ENCODE data around the gene KL. TPM values are rescaled to one million over a fixed set of nuclear protein-coding genes. Genes with fewer than 3 reads are reported as not detected.

The KL gene
- total RNA-seq, 1 experiment from 2014 or later, result not detected

DNA sequence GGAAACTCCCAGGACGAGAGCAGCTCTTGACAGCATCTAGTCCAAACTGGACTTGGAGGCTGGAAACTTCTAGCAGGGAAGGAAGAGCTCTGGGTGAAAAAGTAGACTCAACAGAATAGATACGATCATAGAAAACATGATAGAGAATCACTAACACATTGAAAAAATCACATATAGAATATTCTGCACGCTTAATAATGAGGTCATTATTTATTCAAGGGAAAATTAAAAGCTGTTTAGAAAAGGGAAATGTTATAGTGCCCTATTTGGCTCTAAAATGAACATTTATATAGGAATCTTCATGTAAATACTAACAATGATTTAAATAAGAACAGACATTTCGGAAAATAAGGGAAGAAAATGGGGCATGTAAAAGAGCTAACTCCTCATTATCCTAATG is 15.1 kb downstream of the KL start:
- no peaks in the 10 kb centered on the region for H3K27me3 ChIP-seq (ENCODE audit: insufficient read depth, low read length)
- CTCF ChIA-PET, result no interaction called here
- RAD21 ChIA-PET (ENCODE audit: low non-redundant PET in 1 of 2, low total read pairs in 2 of 2, uncharacterized antibody in 2 of 2, unreplicated experiment in 2 of 2), result no interaction called here
- no peak overlapping the region for H3K4me3 ChIP-seq (replicated peaks in 1 of 2; ENCODE audit: low read depth in 1 of 2, low read length in 2 of 2)
- intact Hi-C loops (cut with micrococcal nuclease), result no loop called here
- H3K9me2 ChIP-seq (ENCODE audit: insufficient read depth), result no peaks in the 10 kb centered on the region
- TF ChIP-seq ZNF274 (IDR thresholded peaks at IDR 0.05; ENCODE audit: low read depth, low read length) (no peak), FOSL1 (IDR thresholded peaks at IDR 0.05; ENCODE audit: low read depth) (no peak), POLR2AphosphoS5 (IDR thresholded peaks at IDR 0.05; ENCODE audit: low read depth, low read length) (no peak), YY1 (IDR thresholded peaks at IDR 0.05; ENCODE audit: extremely low read depth, insufficient replicate concordance, low read depth, low read length) (no peak), JUND (IDR thresholded peaks at IDR 0.05) (no peak), ELF1 (IDR thresholded peaks at IDR 0.05; ENCODE audit: borderline replicate concordance, low read depth) (no peak), EZH2phosphoT487 (IDR thresholded peaks at IDR 0.05; ENCODE audit: borderline replicate concordance) (no peak), TCF7L2 (IDR thresholded peaks at IDR 0.05; ENCODE audit: borderline replicate concordance, extremely low read depth, insufficient read depth, insufficient read length) (no peak), EGR1 (IDR thresholded peaks at IDR 0.05; ENCODE audit: low read depth) (no peak), EZH2 (IDR thresholded peaks at IDR 0.05) (no peak), SIN3A (IDR thresholded peaks at IDR 0.05; ENCODE audit: low read depth) (no peak), CTCF (IDR thresholded peaks at IDR 0.05 in 2 of 3, conservative IDR thresholded peaks at IDR 0.05 in 1 of 3; ENCODE audit: borderline replicate concordance in 1 of 3, insufficient read depth in 1 of 3, low read depth in 2 of 3, low read length in 2 of 3) (no peak), SP1 (IDR thresholded peaks at IDR 0.05; ENCODE audit: low read depth) (no peak)
- TF ChIP-seq, protein P1, sequence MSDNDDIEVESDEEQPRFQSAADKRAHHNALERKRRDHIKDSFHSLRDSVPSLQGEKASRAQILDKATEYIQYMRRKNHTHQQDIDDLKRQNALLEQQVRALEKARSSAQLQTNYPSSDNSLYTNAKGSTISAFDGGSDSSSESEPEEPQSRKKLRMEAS (IDR thresholded peaks at IDR 0.05), result no peak
- TF ChIP-seq, protein P2, sequence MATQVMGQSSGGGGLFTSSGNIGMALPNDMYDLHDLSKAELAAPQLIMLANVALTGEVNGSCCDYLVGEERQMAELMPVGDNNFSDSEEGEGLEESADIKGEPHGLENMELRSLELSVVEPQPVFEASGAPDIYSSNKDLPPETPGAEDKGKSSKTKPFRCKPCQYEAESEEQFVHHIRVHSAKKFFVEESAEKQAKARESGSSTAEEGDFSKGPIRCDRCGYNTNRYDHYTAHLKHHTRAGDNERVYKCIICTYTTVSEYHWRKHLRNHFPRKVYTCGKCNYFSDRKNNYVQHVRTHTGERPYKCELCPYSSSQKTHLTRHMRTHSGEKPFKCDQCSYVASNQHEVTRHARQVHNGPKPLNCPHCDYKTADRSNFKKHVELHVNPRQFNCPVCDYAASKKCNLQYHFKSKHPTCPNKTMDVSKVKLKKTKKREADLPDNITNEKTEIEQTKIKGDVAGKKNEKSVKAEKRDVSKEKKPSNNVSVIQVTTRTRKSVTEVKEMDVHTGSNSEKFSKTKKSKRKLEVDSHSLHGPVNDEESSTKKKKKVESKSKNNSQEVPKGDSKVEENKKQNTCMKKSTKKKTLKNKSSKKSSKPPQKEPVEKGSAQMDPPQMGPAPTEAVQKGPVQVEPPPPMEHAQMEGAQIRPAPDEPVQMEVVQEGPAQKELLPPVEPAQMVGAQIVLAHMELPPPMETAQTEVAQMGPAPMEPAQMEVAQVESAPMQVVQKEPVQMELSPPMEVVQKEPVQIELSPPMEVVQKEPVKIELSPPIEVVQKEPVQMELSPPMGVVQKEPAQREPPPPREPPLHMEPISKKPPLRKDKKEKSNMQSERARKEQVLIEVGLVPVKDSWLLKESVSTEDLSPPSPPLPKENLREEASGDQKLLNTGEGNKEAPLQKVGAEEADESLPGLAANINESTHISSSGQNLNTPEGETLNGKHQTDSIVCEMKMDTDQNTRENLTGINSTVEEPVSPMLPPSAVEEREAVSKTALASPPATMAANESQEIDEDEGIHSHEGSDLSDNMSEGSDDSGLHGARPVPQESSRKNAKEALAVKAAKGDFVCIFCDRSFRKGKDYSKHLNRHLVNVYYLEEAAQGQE (IDR thresholded peaks at IDR 0.05; ENCODE audit: low read depth), result no peak
- TF ChIP-seq, protein P3, sequence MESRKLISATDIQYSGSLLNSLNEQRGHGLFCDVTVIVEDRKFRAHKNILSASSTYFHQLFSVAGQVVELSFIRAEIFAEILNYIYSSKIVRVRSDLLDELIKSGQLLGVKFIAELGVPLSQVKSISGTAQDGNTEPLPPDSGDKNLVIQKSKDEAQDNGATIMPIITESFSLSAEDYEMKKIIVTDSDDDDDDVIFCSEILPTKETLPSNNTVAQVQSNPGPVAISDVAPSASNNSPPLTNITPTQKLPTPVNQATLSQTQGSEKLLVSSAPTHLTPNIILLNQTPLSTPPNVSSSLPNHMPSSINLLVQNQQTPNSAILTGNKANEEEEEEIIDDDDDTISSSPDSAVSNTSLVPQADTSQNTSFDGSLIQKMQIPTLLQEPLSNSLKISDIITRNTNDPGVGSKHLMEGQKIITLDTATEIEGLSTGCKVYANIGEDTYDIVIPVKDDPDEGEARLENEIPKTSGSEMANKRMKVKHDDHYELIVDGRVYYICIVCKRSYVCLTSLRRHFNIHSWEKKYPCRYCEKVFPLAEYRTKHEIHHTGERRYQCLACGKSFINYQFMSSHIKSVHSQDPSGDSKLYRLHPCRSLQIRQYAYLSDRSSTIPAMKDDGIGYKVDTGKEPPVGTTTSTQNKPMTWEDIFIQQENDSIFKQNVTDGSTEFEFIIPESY (IDR thresholded peaks at IDR 0.05; ENCODE audit: extremely low read depth, insufficient replicate concordance, low read length), result no peak
- no peaks in the 10 kb centered on the region for H4K20me1 ChIP-seq (ENCODE audit: insufficient read depth)
- DNase-seq (ENCODE audit: low read depth, low spot score) (no peak), ATAC-seq (no peak)
- POLR2A ChIA-PET, result no interaction called here
- H3K9ac ChIP-seq (ENCODE audit: low read length), result no peak overlapping the region
- no peaks in the 10 kb centered on the region for H3K79me2 ChIP-seq (ENCODE audit: insufficient read depth, low read length)
- no peak overlapping the region for H3K27ac ChIP-seq (ENCODE audit: low read depth, low read length)
- H2AFZ ChIP-seq (ENCODE audit: low read depth, low read length, poor library complexity, severe bottlenecking), result no peak overlapping the region
- H3K9me3 ChIP-seq (ENCODE audit: control insufficient read depth in 1 of 2, insufficient read depth in 1 of 2, low read depth in 1 of 2, low read length in 2 of 2), result no peaks in the 10 kb centered on the region
- no peaks in the 10 kb centered on the region; a peak in 1 of 4 replicates for H3K36me3 ChIP-seq (ENCODE audit: control insufficient read depth in 1 of 2, insufficient read depth in 2 of 2, low read length in 2 of 2)
- H3K4me1 ChIP-seq (ENCODE audit: control insufficient read depth in 1 of 2, insufficient read depth in 2 of 2, low read length in 2 of 2), result no peaks in the 10 kb centered on the region
- no TSS peak for BruUV-seq (replicated peaks)
- H3K4me2 ChIP-seq (ENCODE audit: low read length), result no peak overlapping the region

All from HCT116 (cell line).